ENCODE data around the gene MXRA7.

The MXRA7 gene

DNA sequence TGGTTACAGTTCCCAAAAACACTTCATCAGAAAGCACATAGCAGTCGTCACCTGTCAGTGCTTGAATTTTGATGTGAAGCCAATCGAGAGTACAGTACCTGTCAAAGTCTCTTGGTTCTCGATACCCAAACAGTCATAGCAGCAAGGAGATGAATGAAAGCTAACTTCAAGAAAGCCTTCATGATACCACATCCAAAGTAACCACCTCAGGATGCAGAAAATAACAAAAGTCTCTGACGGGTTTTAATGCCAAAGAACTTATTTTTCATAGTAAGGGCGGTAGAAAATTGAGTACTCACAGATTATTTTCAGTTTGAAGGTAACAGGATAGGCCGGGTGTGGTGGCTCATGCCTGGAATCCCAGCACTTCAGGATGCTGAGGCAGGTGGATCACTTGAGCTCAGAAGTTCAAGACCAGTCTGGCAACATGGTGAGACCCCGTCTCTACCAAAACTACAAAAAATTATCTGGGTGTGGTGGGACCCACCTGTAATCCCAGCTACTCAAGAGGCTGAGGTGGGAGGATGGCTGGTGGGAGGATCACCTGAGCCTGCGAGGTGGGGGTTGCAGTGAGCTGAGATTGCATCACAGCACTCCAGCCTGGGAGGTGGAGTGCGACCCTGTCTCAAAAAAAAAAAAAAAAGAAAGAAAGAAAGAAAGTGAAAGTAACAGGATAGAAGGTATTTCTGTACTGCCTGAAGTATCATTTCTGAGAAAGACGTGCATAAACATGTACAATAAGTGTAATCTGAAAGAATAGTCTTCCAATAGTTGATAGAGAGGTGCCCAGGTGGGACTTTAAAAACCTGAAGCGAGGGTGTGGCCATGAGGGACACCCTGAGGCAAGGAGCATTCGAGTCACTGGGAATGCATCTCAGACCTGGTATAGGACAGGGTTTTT lies 42.5 kb upstream of the MXRA7 start:
- Histone ChIP-seq H2BK120ac (ENCODE audit: low read depth, low read length) (no peak overlapping the region), H3K9me3 (replicated peaks in 1 of 2; ENCODE audit: control insufficient read depth in 2 of 2, insufficient read depth in 1 of 2, low read depth in 1 of 2, low read length in 2 of 2) (no peaks in the 10 kb centered on the region), H3K4me1 (ENCODE audit: control insufficient read depth in 2 of 2, insufficient read depth in 1 of 2, low read depth in 1 of 2, low read length in 2 of 2) (no peaks in the 10 kb centered on the region), H3K9ac (ENCODE audit: low read depth, low read length, poor library complexity) (no peak overlapping the region), H2AK5ac (ENCODE audit: low read depth, low read length) (no peak overlapping the region), H2BK5ac (ENCODE audit: low read length) (no peak overlapping the region), H4K8ac (ENCODE audit: low read depth, low read length) (no peak overlapping the region), H2BK15ac (ENCODE audit: low read length) (no peak overlapping the region), H2BK12ac (ENCODE audit: low read length) (no peak overlapping the region), H3K4ac (ENCODE audit: low read length) (no peak overlapping the region), H3K18ac (ENCODE audit: low read length) (no peak overlapping the region), H3K27ac (replicated peaks; ENCODE audit: low read length) (no peak overlapping the region), H3K79me1 (ENCODE audit: low read depth, low read length) (no peaks in the 10 kb centered on the region), H4K91ac (ENCODE audit: low read depth, low read length, poor library complexity) (no peak overlapping the region), H3K36me3 (replicated peaks in 1 of 2; ENCODE audit: control insufficient read depth in 2 of 2, insufficient read depth in 2 of 2, low read length in 2 of 2) (peaks cover 2 to 30% of the 10 kb centered on the region in 2 donors), H2AFZ (ENCODE audit: low read length) (no peak overlapping the region), H3K27me3 (ENCODE audit: control insufficient read depth in 3 of 3, insufficient read depth in 3 of 3, low read depth in 1 of 3, low read length in 3 of 3) (no peaks in the 10 kb centered on the region), H3K4me3 (ENCODE audit: low read length in 2 of 2) (no peak overlapping the region), H3K4me2 (ENCODE audit: insufficient read depth, low read length, poor library complexity, severe bottlenecking) (no peak overlapping the region), H3K14ac (ENCODE audit: low read length) (no peak overlapping the region), H3K23ac (ENCODE audit: low read depth, low read length, poor library complexity) (no peak overlapping the region)
- no peak for DNase-seq (ENCODE audit: low spot score)
- no CpG with 5 or more reads among the region's 12 CpGs for WGBS, 2 donors (ENCODE audit: extremely low coverage in 2 of 2, insufficient read length in 2 of 2, insufficient replicate concordance in 1 of 2)

GRCh38 chr17:76752006-76752405 lies 41.2 kb upstream of the MXRA7 start:
- H3K79me1 ChIP-seq (ENCODE audit: low read depth, low read length): no peaks in the 10 kb centered on the region
- no peak overlapping the region for H2BK15ac ChIP-seq (ENCODE audit: low read length)
- DNase-seq (ENCODE audit: low spot score): no peak
- no peaks in the 10 kb centered on the region for H3K9me3 ChIP-seq (replicated peaks in 1 of 2; ENCODE audit: control insufficient read depth in 2 of 2, insufficient read depth in 1 of 2, low read depth in 1 of 2, low read length in 2 of 2)
- H3K9ac ChIP-seq (ENCODE audit: low read depth, low read length, poor library complexity): no peak overlapping the region
- H3K36me3 ChIP-seq (replicated peaks in 1 of 2; ENCODE audit: control insufficient read depth in 2 of 2, insufficient read depth in 2 of 2, low read length in 2 of 2): peaks cover 1 to 27% of the 10 kb centered on the region in 2 donors
- H3K27me3 ChIP-seq (ENCODE audit: control insufficient read depth in 3 of 3, insufficient read depth in 3 of 3, low read depth in 1 of 3, low read length in 3 of 3): no peaks in the 10 kb centered on the region
- no peak overlapping the region for H3K27ac ChIP-seq (replicated peaks; ENCODE audit: low read length)
- no peak overlapping the region for H2AFZ ChIP-seq (ENCODE audit: low read length)
- H3K14ac ChIP-seq (ENCODE audit: low read length): no peak overlapping the region
- H4K91ac ChIP-seq (ENCODE audit: low read depth, low read length, poor library complexity): no peak overlapping the region
- H3K4me2 ChIP-seq (ENCODE audit: insufficient read depth, low read length, poor library complexity, severe bottlenecking): no peak overlapping the region
- H3K18ac ChIP-seq (ENCODE audit: low read length): no peak overlapping the region
- H3K23ac ChIP-seq (ENCODE audit: low read depth, low read length, poor library complexity): no peak overlapping the region
- H3K4me1 ChIP-seq (ENCODE audit: control insufficient read depth in 2 of 2, insufficient read depth in 1 of 2, low read depth in 1 of 2, low read length in 2 of 2): no peaks in the 10 kb centered on the region
- no peak overlapping the region for H2BK120ac ChIP-seq (ENCODE audit: low read depth, low read length)
- H2AK5ac ChIP-seq (ENCODE audit: low read depth, low read length): no peak overlapping the region
- no peak overlapping the region for H3K4me3 ChIP-seq (ENCODE audit: low read length in 2 of 2)
- no peak overlapping the region for H2BK12ac ChIP-seq (ENCODE audit: low read length)
- no peak overlapping the region for H4K8ac ChIP-seq (ENCODE audit: low read depth, low read length)
- H3K4ac ChIP-seq (ENCODE audit: low read length): no peak overlapping the region
- H2BK5ac ChIP-seq (ENCODE audit: low read length): no peak overlapping the region
- no CpG with 5 or more reads among the region's 4 CpGs for WGBS, 2 donors (ENCODE audit: extremely low coverage in 2 of 2, insufficient read length in 2 of 2, insufficient replicate concordance in 1 of 2)

GRCh38 chr17:76751416-76751993 lies 40.7 kb upstream of the MXRA7 start:
- no peak for DNase-seq (ENCODE audit: low spot score)
- no peak overlapping the region for H2BK5ac ChIP-seq (ENCODE audit: low read length)
- H2BK12ac ChIP-seq (ENCODE audit: low read length): no peak overlapping the region
- H3K79me1 ChIP-seq (ENCODE audit: low read depth, low read length): no peaks in the 10 kb centered on the region
- H2AK5ac ChIP-seq (ENCODE audit: low read depth, low read length): no peak overlapping the region
- H3K27me3 ChIP-seq (ENCODE audit: control insufficient read depth in 3 of 3, insufficient read depth in 3 of 3, low read depth in 1 of 3, low read length in 3 of 3): no peaks in the 10 kb centered on the region
- no peak overlapping the region for H3K4me2 ChIP-seq (ENCODE audit: insufficient read depth, low read length, poor library complexity, severe bottlenecking)
- H3K23ac ChIP-seq (ENCODE audit: low read depth, low read length, poor library complexity): no peak overlapping the region
- no peak overlapping the region for H4K8ac ChIP-seq (ENCODE audit: low read depth, low read length)
- peaks cover 1 to 29% of the 10 kb centered on the region in 2 donors for H3K36me3 ChIP-seq (replicated peaks in 1 of 2; ENCODE audit: control insufficient read depth in 2 of 2, insufficient read depth in 2 of 2, low read length in 2 of 2)
- no peak overlapping the region for H2BK120ac ChIP-seq (ENCODE audit: low read depth, low read length)
- H2BK15ac ChIP-seq (ENCODE audit: low read length): no peak overlapping the region
- H3K4ac ChIP-seq (ENCODE audit: low read length): no peak overlapping the region
- H3K18ac ChIP-seq (ENCODE audit: low read length): no peak overlapping the region
- H3K9me3 ChIP-seq (replicated peaks in 1 of 2; ENCODE audit: control insufficient read depth in 2 of 2, insufficient read depth in 1 of 2, low read depth in 1 of 2, low read length in 2 of 2): peaks cover 0 to 1% of the 10 kb centered on the region in 2 donors
- H2AFZ ChIP-seq (ENCODE audit: low read length): no peak overlapping the region
- no CpG with 5 or more reads among the region's 3 CpGs for WGBS, 2 donors (ENCODE audit: extremely low coverage in 2 of 2, insufficient read length in 2 of 2, insufficient replicate concordance in 1 of 2)
- no peaks in the 10 kb centered on the region for H3K4me1 ChIP-seq (ENCODE audit: control insufficient read depth in 2 of 2, insufficient read depth in 1 of 2, low read depth in 1 of 2, low read length in 2 of 2)
- no peak overlapping the region for H4K91ac ChIP-seq (ENCODE audit: low read depth, low read length, poor library complexity)
- no peak overlapping the region for H3K4me3 ChIP-seq (ENCODE audit: low read length in 2 of 2)
- no peak overlapping the region for H3K14ac ChIP-seq (ENCODE audit: low read length)
- H3K27ac ChIP-seq (replicated peaks; ENCODE audit: low read length): no peak overlapping the region
- H3K9ac ChIP-seq (ENCODE audit: low read depth, low read length, poor library complexity): no peak overlapping the region

- H2BK120ac ChIP-seq (ENCODE audit: low read depth, low read length): no peak overlapping the region
- no peak overlapping the region for H3K23ac ChIP-seq (ENCODE audit: low read depth, low read length, poor library complexity)
- peaks cover 0 to 8% of the 10 kb centered on the region in 2 donors for H3K9me3 ChIP-seq (replicated peaks in 1 of 2; ENCODE audit: control insufficient read depth in 2 of 2, insufficient read depth in 1 of 2, low read depth in 1 of 2, low read length in 2 of 2)
- no peak overlapping the region for H3K18ac ChIP-seq (ENCODE audit: low read length)
- no peak overlapping the region for H2BK12ac ChIP-seq (ENCODE audit: low read length)
- no peak overlapping the region for H2AFZ ChIP-seq (ENCODE audit: low read length)
- H4K91ac ChIP-seq (ENCODE audit: low read depth, low read length, poor library complexity): no peak overlapping the region
- H3K4me3 ChIP-seq (ENCODE audit: low read length in 2 of 2): no peak overlapping the region
- H3K27me3 ChIP-seq (ENCODE audit: control insufficient read depth in 3 of 3, insufficient read depth in 3 of 3, low read depth in 1 of 3, low read length in 3 of 3): no peaks in the 10 kb centered on the region
- peaks cover 11 to 43% of the 10 kb centered on the region in 2 donors for H3K36me3 ChIP-seq (replicated peaks in 1 of 2; ENCODE audit: control insufficient read depth in 2 of 2, insufficient read depth in 2 of 2, low read length in 2 of 2)
- H3K9ac ChIP-seq (ENCODE audit: low read depth, low read length, poor library complexity): no peak overlapping the region
- H3K14ac ChIP-seq (ENCODE audit: low read length): no peak overlapping the region
- no peak overlapping the region for H2BK5ac ChIP-seq (ENCODE audit: low read length)
- H2AK5ac ChIP-seq (ENCODE audit: low read depth, low read length): no peak overlapping the region
- no CpG with 5 or more reads among the region's 1 CpG for WGBS, 2 donors (ENCODE audit: extremely low coverage in 2 of 2, insufficient read length in 2 of 2, insufficient replicate concordance in 1 of 2)
- no peak for DNase-seq (ENCODE audit: low spot score)
- no peaks in the 10 kb centered on the region for H3K79me1 ChIP-seq (ENCODE audit: low read depth, low read length)
- H3K27ac ChIP-seq (replicated peaks; ENCODE audit: low read length): no peak overlapping the region
- no peak overlapping the region for H2BK15ac ChIP-seq (ENCODE audit: low read length)
- no peaks in the 10 kb centered on the region for H3K4me1 ChIP-seq (ENCODE audit: control insufficient read depth in 2 of 2, insufficient read depth in 1 of 2, low read depth in 1 of 2, low read length in 2 of 2)
- H4K8ac ChIP-seq (ENCODE audit: low read depth, low read length): no peak overlapping the region
- no peak overlapping the region for H3K4ac ChIP-seq (ENCODE audit: low read length)
- no peak overlapping the region for H3K4me2 ChIP-seq (ENCODE audit: insufficient read depth, low read length, poor library complexity, severe bottlenecking)
Measured at GRCh38 chr17:76748657-76749056, 37.9 kb upstream of the MXRA7 start.
